AG04450 (cell line): ENCODE measurements around the gene CDK14. TPM values are rescaled to one million over a fixed set of nuclear protein-coding genes. Genes with fewer than 3 reads are reported as not detected.

ENCODE experiments used
- CTCF ChIA-PET: fragments of 300-600, 350-600 bp; formaldehyde crosslinking; extraction: SDS; loops from one replicate; lab custom pipeline; 2022; ENCODE audit warnings: antibody characterized with exemption, inconsistent platforms; lab: Charles Lee
- POLR2A ChIA-PET: fragments of 350-600 bp; formaldehyde crosslinking; extraction: SDS; loops from one replicate; lab custom pipeline; 2021; ENCODE audit warnings: antibody characterized with exemption, inconsistent platforms; lab: Yijun Ruan, JAX
- DNase-seq: peaks from one replicate; pipeline ENCODE4 v3.0.0-alpha.2; 2011; ENCODE audit warnings: low read depth, low spot score
- H3K27ac ChIP-seq: one replicate; pipeline ENCODE4 v1.5.1; 2012; ENCODE audit warnings: low read depth, low read length, control low read depth
- H3K27me3 ChIP-seq: one replicate; pipeline ENCODE4 v1.6.0; 2012; ENCODE audit warnings: low read length; ENCODE audit not compliant: control insufficient read depth, insufficient read depth
- H3K4me3 ChIP-seq: 2 replicates; pipeline ENCODE4 v1.5.1; 2011; ENCODE audit warnings: mild to moderate bottlenecking, low read depth, low read length, control low read depth
- H3K9me3 ChIP-seq: 2 replicates; pipeline ENCODE4 v1.5.1; 2012; ENCODE audit warnings: low read length; ENCODE audit not compliant: control insufficient read depth, insufficient read depth
- CTCF ChIP-seq: IDR thresholded peaks from 2 replicates; pipeline ENCODE4 v1.5.1; 2011; ENCODE audit warnings: low read depth, low read length, control low read depth, inconsistent platforms
- polyA plus RNA-seq: library from polyadenylated mRNA; depleted of rRNA; stranded (reverse); fragments of >200 nt; gene quantifications from 2 replicates; pipeline ENCODE4 v1.2.3, GENCODE V29; 2011

The CDK14 gene
- polyA plus RNA-seq, 1 experiment: 28.4 TPM

GRCh38 chr7:90648834-90649233 lies 52.7 kb downstream of the CDK14 start:
- ChIA-PET CTCF (no interaction called here), POLR2A (no interaction called here)
- Histone ChIP-seq H3K27me3 (no peaks in the 10 kb centered on the region), H3K9me3 (peaks cover 2% of the 10 kb centered on the region; the same call in 1 of the 2 replicates), H3K27ac (no peak overlapping the region), H3K4me3 (no peak overlapping the region)
- TF ChIP-seq CTCF: no peak
- DNase-seq: no peak

- no peak for TF ChIP-seq CTCF
- ChIA-PET CTCF (interaction anchor here (1.4 to 3.7 kb wide), 2 partner anchors 25 to 59 kb away, joined by 7 to 18 read pairs; partner anchors contain the start of gene CDK14), POLR2A (no interaction called here)
- Histone ChIP-seq H3K9me3 (no peaks in the 10 kb centered on the region; the same call in 1 of the 2 replicates), H3K27me3 (no peaks in the 10 kb centered on the region), H3K27ac (no peak overlapping the region), H3K4me3 (no peak overlapping the region)
- no peak for DNase-seq
Measured at GRCh38 chr7:90654718-90655427, 58.8 kb downstream of the CDK14 start.

- CTCF ChIA-PET: interaction anchor here (1.4 to 3.7 kb wide), 2 partner anchors 26 to 59 kb away, joined by 7 to 18 read pairs; partner anchors contain the start of gene CDK14
- peak overlapping the region; percentile 53 for H3K27ac ChIP-seq
Measured at GRCh38 chr7:90655566-90655965, 59.4 kb downstream of the CDK14 start.

GRCh38 chr7:90657481-90657880 lies 61.4 kb downstream of the CDK14 start:
- no peak for DNase-seq
- Histone ChIP-seq H3K4me3 (no peak overlapping the region), H3K27me3 (no peaks in the 10 kb centered on the region), H3K27ac (no peak overlapping the region), H3K9me3 (no peaks in the 10 kb centered on the region; the same call in 1 of the 2 replicates)
- TF ChIP-seq CTCF: no peak
- POLR2A ChIA-PET: no interaction called here
- CTCF ChIA-PET: interaction anchor here (0.6 kb wide), 2 partner anchors 15 to 46 kb away, joined by 3 to 4 read pairs; no protein-coding TSS in a partner anchor

More at GRCh38 chr7:90655566-90655965, 59.4 kb downstream of the CDK14 start:
- POLR2A ChIA-PET: no interaction called here
- Histone ChIP-seq H3K4me3 (no peak overlapping the region), H3K9me3 (no peaks in the 10 kb centered on the region; the same call in 1 of the 2 replicates), H3K27me3 (no peaks in the 10 kb centered on the region)
- no peak for TF ChIP-seq CTCF
- peak; percentile 72 for DNase-seq

- no peak overlapping the region for H3K27ac ChIP-seq
- CTCF ChIA-PET: interaction anchor here (0.6 to 1.6 kb wide), 3 partner anchors 31 to 201 kb away, joined by 3 to 7 read pairs (median 5); no protein-coding TSS in a partner anchor
- H3K9me3 ChIP-seq: no peaks in the 10 kb centered on the region
- no peak overlapping the region for H3K4me3 ChIP-seq
- no peak for TF ChIP-seq CTCF
- no peaks in the 10 kb centered on the region for H3K27me3 ChIP-seq
- DNase-seq: no peak
- POLR2A ChIA-PET: no interaction called here
Measured at GRCh38 chr7:90660100-90660499, 64.0 kb downstream of the CDK14 start.
